Panc1 (cell line): ENCODE data around the gene MIOS. TPM values are rescaled to one million over a fixed set of nuclear protein-coding genes. Genes with fewer than 3 reads are reported as not detected.

Experiments used
- total RNA-seq: library from RNA; stranded (reverse); gene quantifications from one replicate; pipeline ENCODE4 v1.2.1, GENCODE V29; 2021; ENCODE audit not compliant: unreplicated experiment

Gene MIOS
- total RNA-seq, 1 experiment from 2014 or later, result 40.8 TPM

Other genes starting within 250 kb of the MIOS start
- not detected for gene COL28A1, start 31.0 kb upstream of the MIOS start, total RNA-seq
- gene UMAD1, start 73.9 kb downstream of the MIOS start, total RNA-seq, result 19.9 TPM
- gene RPA3, start 151.7 kb downstream of the MIOS start, total RNA-seq, result 93.5 TPM